Mammary epithelial cell (primary cell): ENCODE results near the gene RMDN3.

Experiments
- CTCF ChIP-seq, 2 donors: IDR thresholded peaks in 1 of 2; conservative IDR thresholded peaks in 1 of 2; 2 replicates each; pipeline ENCODE4 v1.5.1; 2011 to 2012; ENCODE audit warnings: inconsistent platforms in 2 of 2, low read length in 2 of 2, mild to moderate bottlenecking in 2 of 2, control low read depth in 1 of 2, low read depth in 1 of 2; ENCODE audit not compliant: insufficient read depth in 1 of 2; ENCODE audit errors: extremely low read depth in 1 of 2
- EZH2 ChIP-seq: IDR thresholded peaks from 2 replicates; pipeline ENCODE4 v1.6.1; 2012; ENCODE audit warnings: low read length, inconsistent platforms, borderline replicate concordance

GRCh38 chr15:40775007-40775406, 20.0 kb upstream of the RMDN3 start:
- TF ChIP-seq CTCF (conservative IDR thresholded peaks at IDR 0.05 in 1 of 2, IDR thresholded peaks at IDR 0.05 in 1 of 2; ENCODE audit: extremely low read depth in 1 of 2, insufficient read depth in 1 of 2, low read depth in 1 of 2, low read length in 2 of 2) (no peak), EZH2 (no peak)
